ENCODE measurements around the gene TMEM86B.
"Not testable (repeated sequence)": the region's sequence is repeated elsewhere in the genome, so short reads cannot be mapped to it uniquely, and the experiment has no call there.

Gene TMEM86B

GRCh38 chr19:55220525-55220924 is 8.0 kb downstream of the TMEM86B start:
- DNase-seq (ENCODE audit: low spot score): no peak

GRCh38 chr19:55216461-55217198 is 11.9 kb downstream of the TMEM86B start:
- peak; percentile 95 for DNase-seq (ENCODE audit: low spot score)

GRCh38 chr19:55213547-55213946 is 15.0 kb downstream of the TMEM86B start:
- DNase-seq (ENCODE audit: low spot score): no peak

DNA sequence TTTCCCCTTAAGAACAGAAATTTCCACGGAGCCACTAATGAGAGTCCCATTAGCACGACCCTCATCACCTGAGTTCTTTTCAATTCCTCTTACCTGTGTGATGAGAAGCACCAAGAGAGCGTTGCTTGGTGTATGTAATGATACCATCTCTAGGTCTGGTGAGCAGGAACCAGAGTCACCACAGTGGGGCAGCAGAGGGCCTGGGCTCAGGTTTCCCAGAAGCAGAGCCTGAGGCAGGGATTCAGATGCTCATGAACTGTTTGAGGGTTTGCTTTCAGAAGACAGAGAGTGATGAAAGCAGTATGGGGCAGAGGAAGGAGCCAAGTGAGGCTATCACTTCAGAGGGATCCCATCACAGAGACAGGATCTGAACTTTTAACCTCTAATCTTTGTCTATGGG is 16.1 kb downstream of the TMEM86B start:
- no peak for DNase-seq (ENCODE audit: low spot score)

DNA sequence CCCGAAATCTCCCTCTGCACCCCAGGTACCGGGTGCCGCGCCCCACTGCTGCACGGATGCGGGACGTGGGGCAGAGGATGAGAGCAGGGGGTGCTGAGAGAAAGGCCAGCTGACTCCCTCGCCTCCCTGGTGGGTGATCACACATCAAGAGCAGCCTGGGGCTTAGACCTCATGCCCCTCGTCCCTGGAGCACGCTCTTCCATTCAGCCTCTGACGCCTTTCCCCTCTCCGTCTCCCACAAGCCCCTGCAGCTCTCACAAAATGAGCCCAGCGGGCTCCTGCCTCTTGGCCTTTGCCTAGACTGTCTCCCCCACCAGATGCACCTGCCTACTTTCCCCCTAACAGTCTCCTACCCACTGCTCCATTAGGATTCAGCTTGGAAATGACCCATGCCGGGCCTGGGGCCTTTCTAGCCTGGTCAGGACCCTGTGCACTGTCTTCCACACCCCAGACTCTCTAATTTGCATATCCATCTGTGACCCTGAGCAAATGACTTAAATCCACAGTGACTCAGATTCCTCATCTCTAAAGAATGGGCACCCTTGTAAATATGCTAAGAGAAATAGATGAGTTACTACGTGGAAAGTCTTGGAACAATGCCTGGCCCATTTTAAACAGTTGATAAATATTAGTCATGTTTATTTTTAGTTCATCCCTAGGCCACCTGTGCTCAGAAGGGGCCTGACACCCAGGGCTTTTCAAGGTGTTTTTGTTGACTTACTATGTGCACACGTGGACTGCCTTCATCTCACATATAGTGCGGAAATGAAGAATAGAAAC is 18.7 kb downstream of the TMEM86B start:
- peak; percentile 73 for DNase-seq (ENCODE audit: low spot score)

- no peak for DNase-seq (ENCODE audit: low spot score)
These were observed 19.5 kb downstream of the TMEM86B start, which contains the start of gene PTPRH for GRCh38 chr19:55208880-55209692. PTPRH (minus strand) TSS chr19:55209501; CDS start chr19:55209433, 68 bp downstream.

DNA sequence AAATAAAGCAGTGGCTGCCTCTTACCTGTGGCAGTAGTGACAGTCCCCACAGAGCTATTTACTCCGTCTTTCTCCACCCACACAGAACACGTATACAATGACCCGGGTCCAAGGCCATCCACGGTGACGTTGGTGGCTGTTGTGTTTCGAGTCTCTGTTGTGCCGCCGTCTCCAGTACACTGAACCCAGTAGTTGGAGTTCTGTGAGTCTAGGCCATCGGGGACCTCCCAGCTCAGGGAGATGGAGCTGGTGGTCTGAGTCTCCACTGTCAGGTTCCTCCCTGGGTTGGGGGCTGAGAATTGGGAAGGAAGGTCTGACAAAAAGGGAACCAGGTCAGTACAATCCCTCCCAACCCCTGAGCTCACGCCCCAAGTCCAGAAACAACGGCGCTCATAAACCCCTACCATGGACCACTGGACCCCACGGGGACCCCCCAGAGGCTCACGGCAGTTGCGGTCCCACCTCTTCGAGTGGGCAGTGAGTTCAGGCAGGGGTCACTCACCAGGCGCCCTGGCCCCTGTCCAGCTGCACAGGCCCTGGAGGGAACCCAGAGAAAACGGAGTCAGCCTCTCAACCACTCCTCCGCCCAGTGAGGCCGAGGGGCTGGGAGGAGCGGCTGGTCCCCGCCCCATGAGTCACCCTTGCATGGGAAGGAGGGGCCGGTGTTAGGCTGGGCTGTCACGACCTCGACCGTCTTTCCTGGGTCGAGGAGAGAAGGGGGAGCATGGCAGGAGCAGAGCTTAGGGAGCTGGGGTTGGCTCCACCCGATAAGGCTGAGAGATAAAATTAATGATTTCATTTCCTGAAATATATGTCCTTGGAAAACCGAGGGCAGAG is 21.7 kb downstream of the TMEM86B start:
- DNase-seq (ENCODE audit: low spot score): peak; percentile 94

- DNase-seq (ENCODE audit: low spot score): not testable (repeated sequence)
These were observed 26.4 kb downstream of the TMEM86B start for GRCh38 chr19:55202199-55202598.

DNA sequence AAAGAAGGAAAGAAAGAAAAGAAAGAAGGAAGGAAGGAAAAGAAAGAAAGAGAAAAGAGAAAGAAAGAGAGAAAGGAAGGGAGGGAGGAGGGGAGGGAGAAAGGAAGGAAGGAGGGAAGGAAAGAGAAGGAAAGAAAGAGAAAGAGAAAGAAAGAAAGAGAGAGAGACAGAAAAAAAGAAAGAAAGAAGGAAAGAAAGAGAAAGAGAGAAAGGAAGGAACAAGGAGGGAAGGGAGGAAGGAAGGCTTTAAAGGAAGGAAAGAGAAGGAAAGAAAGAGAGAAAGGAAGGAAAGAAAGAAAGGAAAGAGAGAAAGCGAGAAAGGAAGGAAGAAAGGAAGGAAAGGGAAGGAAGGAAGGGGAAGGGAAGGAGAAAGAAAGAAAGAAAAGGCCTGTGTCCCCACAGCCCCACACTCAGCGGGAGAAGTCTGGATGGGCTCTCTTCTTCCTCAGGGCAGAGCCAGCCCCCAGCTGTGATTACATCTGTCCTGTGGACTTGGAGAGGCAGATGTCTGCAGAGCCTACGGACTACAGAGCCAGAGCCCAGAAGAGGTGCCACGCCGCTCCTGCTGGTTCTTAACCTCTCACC is 28.9 kb downstream of the TMEM86B start:
- DNase-seq (ENCODE audit: low spot score): no peak

DNA sequence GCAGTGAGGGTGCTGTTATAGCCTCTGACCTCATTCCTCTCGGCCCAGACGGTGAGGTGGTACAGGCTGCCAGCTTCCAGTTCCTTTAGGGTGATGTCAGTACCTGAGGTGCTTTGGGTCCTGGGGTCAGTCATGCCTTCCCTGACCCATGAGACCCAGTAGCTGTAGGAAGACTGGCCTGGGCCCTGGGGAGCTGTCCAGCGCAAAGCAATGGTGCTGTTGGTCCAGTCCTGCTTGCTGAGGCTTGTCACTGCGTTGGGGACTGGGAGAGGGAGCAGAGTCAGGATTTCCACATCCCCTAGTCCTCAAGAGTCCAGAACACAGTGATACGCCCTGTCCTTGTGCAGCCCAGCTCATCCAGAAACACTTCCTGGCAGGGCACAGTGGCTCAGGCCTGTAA is 29.9 kb downstream of the TMEM86B start:
- DNase-seq (ENCODE audit: low spot score): no peak

DNA sequence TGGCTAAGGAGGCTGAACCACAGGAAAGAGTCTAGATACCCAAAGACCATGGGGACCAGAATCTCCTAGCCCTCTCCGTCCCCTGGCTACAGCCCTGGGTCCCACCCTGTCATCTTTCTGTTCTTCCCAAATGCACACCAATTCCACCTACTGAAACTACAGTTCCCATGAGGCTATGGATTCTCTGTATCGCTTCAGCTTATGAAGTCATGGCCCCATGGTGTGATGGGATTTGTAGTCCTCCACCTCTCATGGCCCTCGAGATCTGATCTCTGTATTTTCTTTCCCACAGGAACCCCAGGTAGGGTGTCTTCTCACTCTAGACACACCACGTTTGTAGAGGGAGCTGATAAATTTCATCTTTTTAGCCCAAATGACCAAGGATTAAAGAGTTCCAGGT is 31.0 kb downstream of the TMEM86B start:
- no peak for DNase-seq (ENCODE audit: low spot score)

DNA sequence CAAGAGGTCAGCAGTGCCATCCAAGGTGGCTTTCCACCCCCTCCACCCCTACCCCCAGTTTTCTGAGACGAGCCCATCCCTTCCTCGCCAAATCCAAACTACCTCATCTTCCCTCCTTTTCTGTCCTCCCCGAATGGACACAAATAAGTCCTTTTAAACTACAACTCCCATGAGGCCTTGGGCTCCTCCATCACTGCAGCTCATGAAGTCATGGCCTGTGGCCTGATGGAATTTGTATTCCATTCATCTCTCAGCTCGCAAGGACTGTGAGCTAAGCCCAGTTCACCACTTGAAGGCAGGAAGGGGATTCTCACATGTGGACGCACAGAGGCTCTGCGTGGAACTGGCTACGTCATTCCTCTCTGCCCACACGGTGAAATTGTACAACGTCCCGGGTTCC is 31.8 kb downstream of the TMEM86B start:
- no peak for DNase-seq (ENCODE audit: low spot score)

DNA sequence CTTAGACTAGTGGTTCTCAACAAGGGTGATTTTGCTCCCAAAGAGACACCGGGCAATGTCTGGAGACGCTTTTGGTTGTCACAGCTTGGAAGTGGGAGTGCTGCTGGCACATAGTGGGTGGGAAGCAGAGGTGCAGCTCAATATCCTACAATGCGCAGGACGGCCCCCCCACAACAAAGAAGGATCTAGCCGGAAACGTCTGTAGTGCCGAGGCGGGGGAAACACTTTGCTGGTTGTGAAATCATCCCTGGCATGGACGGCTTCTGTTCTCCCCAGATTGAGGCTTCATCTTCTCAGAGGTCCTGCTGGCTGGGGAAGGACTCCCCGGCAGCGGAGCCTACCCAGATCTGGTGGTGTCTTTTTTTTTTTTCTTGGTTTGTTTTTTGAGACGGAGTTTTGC is 35.1 kb downstream of the TMEM86B start:
- no peak for DNase-seq (ENCODE audit: low spot score)

DNA sequence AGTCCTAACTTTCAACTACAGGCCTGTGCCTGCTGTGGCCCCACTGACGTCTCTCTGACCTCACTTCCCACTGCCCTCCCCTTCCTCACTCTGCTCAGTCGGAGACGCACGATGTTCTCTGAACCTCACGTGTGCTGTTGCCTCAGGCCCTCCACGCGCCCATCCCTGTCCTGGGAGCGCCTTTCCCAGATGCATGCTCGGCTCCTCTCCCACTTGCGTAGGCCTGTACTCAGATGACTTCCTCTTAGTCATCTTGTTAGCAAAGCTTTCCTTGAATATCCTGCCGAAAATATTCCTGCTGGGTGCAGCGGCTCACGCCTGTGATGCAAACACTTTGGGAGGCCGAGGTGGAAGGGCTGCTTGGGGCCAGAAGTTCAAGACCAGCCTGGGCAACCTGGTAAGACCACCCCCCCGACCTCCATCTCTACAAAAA is 39.1 kb downstream of the TMEM86B start:
- DNase-seq (ENCODE audit: low spot score): no peak

DNA sequence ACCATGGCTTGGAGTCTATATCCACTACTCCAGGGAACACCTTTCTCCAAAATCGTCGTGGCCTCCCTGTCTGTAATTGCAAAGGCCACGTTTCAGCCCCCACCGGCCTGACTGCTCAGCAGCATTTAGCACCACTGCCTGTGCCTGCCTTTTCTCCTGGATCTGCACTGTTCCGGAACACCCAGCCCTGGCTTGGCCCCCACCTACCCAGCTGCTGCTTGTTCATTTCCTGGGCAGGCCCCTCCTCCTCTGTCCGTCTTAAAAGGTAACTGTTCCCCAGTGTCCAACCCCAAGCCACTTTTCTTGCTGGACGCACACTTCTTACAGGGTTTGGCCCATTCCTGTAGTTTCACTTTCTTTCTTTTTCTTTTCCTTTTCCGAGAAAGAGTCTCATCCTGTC is 39.9 kb downstream of the TMEM86B start:
- DNase-seq (ENCODE audit: low spot score): no peak

DNA sequence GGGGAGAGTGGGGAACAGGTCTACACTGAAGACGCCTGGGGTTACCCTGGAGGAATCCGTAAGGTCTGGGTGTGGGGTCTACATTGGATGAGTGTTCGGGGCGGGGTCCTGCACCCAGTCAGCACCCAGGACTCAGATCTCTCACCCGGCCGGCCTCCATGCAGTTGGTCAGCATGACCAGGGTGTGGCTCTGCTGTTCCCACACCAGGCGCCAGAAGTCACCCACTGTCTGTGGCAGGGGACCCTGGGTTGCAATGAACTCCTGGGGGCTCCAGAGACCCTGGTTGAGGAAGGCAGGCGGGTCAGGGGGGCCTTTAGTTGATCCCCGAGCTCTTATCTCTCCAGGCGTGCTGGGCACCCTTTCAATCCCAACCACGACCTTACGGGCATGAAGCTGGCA is 42.5 kb downstream of the TMEM86B start:
- DNase-seq (ENCODE audit: low spot score): no peak

- DNase-seq (ENCODE audit: low spot score): no peak
These were observed 46.8 kb downstream of the TMEM86B start for GRCh38 chr19:55181740-55182139.

DNA sequence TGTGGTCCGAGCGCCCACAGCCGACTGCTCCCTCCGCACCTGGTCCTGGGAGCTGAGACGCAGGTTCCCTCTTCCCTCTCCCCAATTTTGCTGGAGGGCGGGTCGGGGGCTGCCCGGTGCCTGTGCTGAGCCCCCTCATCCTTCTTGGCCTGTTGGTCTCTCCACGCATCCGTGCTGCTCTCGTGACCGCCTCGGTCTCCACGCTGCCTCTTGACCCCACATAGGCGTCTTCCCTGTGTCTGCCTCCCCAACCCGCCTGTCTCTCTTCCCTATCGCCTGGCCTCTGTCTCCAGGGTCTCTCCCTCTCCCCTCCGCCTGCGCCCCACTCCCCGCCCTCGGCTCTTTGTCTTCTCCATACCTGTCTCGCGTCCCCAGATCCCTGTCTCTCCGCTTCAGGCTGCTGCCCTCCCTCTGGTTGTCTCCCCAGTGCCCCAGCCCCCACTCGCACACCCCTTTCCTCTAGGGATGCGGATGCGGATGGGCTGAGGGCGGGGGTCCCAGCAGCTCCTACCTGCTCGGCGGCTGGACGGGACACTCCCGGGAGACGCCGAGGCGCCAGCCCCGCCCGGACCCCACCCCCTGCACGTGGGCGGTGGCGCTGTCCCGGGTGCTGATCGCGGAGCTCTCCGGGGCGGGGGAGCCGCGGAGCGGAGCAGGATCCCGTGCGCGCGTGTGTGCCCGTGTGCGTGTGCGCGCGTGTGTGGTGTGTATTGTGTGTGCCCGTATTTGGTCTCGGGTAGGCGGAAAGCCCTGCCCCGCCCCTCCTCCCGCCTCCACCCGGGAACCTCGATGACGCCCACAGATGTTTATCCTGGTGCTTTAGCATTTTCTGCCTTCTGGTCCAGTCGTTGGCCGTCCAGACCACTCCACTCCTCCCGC is 48.7 kb downstream of the TMEM86B start, which contains the start of gene SYT5:
Gene SYT5 (minus strand): TSS at position 684 of the 879 bp plus-strand sequence. CDS start 1,248 bp downstream, outside the sequence.
- peak; percentile 85 for DNase-seq (ENCODE audit: low spot score)

DNA sequence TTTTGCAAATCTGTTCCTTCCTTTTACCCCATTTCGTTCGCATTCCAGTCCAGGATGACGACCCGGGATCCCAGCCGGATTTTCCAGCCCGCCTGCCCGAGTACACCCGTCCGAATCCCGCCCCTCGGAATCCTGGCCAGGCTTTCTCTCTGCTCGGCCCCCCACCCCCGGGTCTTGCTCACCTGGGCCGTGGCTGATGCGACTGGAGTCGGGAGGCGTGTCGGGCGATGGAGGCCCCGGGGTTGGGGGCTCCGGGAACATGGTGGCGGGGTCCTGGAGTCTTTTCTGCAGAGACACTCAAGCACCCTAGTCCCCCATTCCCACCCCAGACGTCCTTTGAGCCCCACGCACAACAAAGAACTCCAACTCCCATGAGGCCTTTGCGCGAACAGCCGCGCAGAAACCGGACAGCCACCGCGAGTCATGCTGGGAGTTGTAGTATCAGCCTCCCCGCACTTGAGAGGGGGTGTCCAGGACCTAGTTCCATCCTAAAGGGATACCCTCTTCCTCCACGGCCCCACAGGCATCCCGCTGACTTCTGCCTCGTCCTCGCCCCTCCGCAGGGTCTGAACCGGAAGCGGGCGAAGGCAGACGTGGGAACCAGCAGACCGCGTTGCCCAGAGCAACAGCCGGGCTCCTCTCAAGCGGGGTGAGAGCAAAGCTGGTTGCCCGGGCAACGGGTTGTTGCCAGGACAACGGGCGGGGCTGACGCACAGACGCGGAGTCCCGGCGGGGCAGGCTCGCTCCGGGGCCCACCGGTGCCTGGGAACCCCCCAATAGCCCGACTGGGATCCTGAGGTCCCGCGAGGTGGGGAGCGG is 49.6 kb downstream of the TMEM86B start:
- peak; percentile 93 for DNase-seq (ENCODE audit: low spot score)

All from AG08396 (cell line).